ENCODE data around the gene AHNAK2. TPM values are rescaled to one million over a fixed set of nuclear protein-coding genes. Genes with fewer than 3 reads are reported as not detected.

Gene AHNAK2
- total and polyA plus RNA-seq, 9 of the 15 experiments (the other 6 are each of a cell fraction or from before 2014, with no cell fraction given): 0.04 to 0.09 (median 0.04) TPM; not detected in 6

- TF ChIP-seq ZBTB5 (IDR thresholded peaks at IDR 0.05) (no peak), ZNF280A (IDR thresholded peaks at IDR 0.05; ENCODE audit: low read depth, partially characterized antibody) (no peak), ETV6 (IDR thresholded peaks at IDR 0.05; ENCODE audit: borderline replicate concordance in 1 of 2, low read depth in 2 of 2, low read length in 1 of 2) (peak in 1 of 2 experiments; percentile 60; a peak in 1 of 4 replicates), ETV6 (CRISPR knock-in tag; IDR thresholded peaks at IDR 0.05; ENCODE audit: borderline replicate concordance) (no peak), HMBOX1 (IDR thresholded peaks at IDR 0.05) (peak; percentile 96), TEAD4 (IDR thresholded peaks at IDR 0.05; ENCODE audit: low read length) (no peak; the same call in 1 of the 2 replicates), TEAD4 (CRISPR knock-in tag; IDR thresholded peaks at IDR 0.05; ENCODE audit: borderline replicate concordance) (no peak), DACH1 (IDR thresholded peaks at IDR 0.05; ENCODE audit: partially characterized antibody) (no peak), ZBTB11 (CRISPR knock-in tag; IDR thresholded peaks at IDR 0.05) (no peak), ZBTB33 (CRISPR knock-in tag; IDR thresholded peaks at IDR 0.05) (no peak), SMARCE1 (IDR thresholded peaks at IDR 0.05) (no peak), SMAD4 (CRISPR knock-in tag; conservative IDR thresholded peaks at IDR 0.05) (no peak), ZNF707 (CRISPR knock-in tag; conservative IDR thresholded peaks at IDR 0.05) (no peak), ARNT (IDR thresholded peaks at IDR 0.05) (no peak), ARID1B (IDR thresholded peaks at IDR 0.05) (peak; percentile 19; the same call in 1 of the 2 replicates), YY1 (IDR thresholded peaks at IDR 0.05; ENCODE audit: borderline replicate concordance in 1 of 3, control insufficient read depth in 1 of 3, extremely low read depth in 1 of 3, insufficient read depth in 3 of 3, insufficient read length in 1 of 3, insufficient replicate concordance in 2 of 3, low read depth in 1 of 3, low read length in 2 of 3) (peak in 1 of 3 experiments; percentile 59), HIVEP1 (CRISPR knock-in tag; IDR thresholded peaks at IDR 0.05) (no peak), GABPB2 (CRISPR knock-in tag; conservative IDR thresholded peaks at IDR 0.05) (no peak)
These were observed 37.1 kb upstream of the AHNAK2 start (continued) for GRCh38 chr14:105015242-105015641.

Measured in K562 (cell line).